EL (cell line): ENCODE data around the gene AAMP.
"Not testable (repeated sequence)": the region's sequence is repeated elsewhere in the genome, so short reads cannot be mapped to it uniquely, and the experiment has no call there.

ENCODE experiments used
- DNase-seq: peaks from one replicate; pipeline ENCODE4 v3.0.0-alpha.2; 2016

The AAMP gene

GRCh38 chr2:218269900-218270720, at the start of gene AAMP, which contains the start of gene PNKD:
Gene AAMP, minus strand, starts transcription at chr2:218270137. Its CDS starts 51 bp downstream, at chr2:218270086.
Gene PNKD, plus strand, starts transcription at chr2:218270519. Its CDS starts 17 bp downstream, at chr2:218270536.
- DNase-seq: peak; percentile 100

- DNase-seq: no peak
These were observed 48.3 kb upstream of the AAMP start for GRCh38 chr2:218318241-218318640.

- no peak for DNase-seq
These were observed 47.9 kb upstream of the AAMP start for GRCh38 chr2:218317835-218318234.

- DNase-seq: no peak
These were observed 47.3 kb upstream of the AAMP start for GRCh38 chr2:218317303-218317630.

GRCh38 chr2:218315397-218315796, 45.5 kb upstream of the AAMP start:
- DNase-seq: no peak

GRCh38 chr2:218314764-218315163, 44.8 kb upstream of the AAMP start:
- not testable (repeated sequence) for DNase-seq

- no peak for DNase-seq
These were observed 43.4 kb upstream of the AAMP start for GRCh38 chr2:218313356-218313755.

- no peak for DNase-seq
These were observed 42.4 kb upstream of the AAMP start for GRCh38 chr2:218312267-218312756.

GRCh38 chr2:218311541-218312266, 41.8 kb upstream of the AAMP start:
- DNase-seq: not testable (repeated sequence)

GRCh38 chr2:218310853-218311540, 41.1 kb upstream of the AAMP start:
- no peak for DNase-seq

- no peak for DNase-seq
These were observed 37.6 kb upstream of the AAMP start for GRCh38 chr2:218307415-218308090.

- DNase-seq: no peak
These were observed 36.4 kb upstream of the AAMP start for GRCh38 chr2:218306184-218306920.

- DNase-seq: no peak
These were observed 35.4 kb upstream of the AAMP start for GRCh38 chr2:218305383-218305782.

- DNase-seq: peak; percentile 77
These were observed 31.4 kb upstream of the AAMP start for GRCh38 chr2:218301176-218301819.

- no peak for DNase-seq
These were observed 30.2 kb upstream of the AAMP start for GRCh38 chr2:218300141-218300540.

- no peak for DNase-seq
These were observed 28.5 kb upstream of the AAMP start for GRCh38 chr2:218298314-218298875.

GRCh38 chr2:218296847-218297246, 26.9 kb upstream of the AAMP start:
- no peak for DNase-seq

GRCh38 chr2:218296200-218296599, 26.3 kb upstream of the AAMP start:
- no peak for DNase-seq

- no peak for DNase-seq
These were observed 25.1 kb upstream of the AAMP start for GRCh38 chr2:218295029-218295428.

GRCh38 chr2:218294430-218295022, 24.6 kb upstream of the AAMP start:
- no peak for DNase-seq
